ENCODE data around the gene PPIL6. TPM values are rescaled to one million over a fixed set of nuclear protein-coding genes. Genes with fewer than 3 reads are reported as not detected.

PPIL6 gene
- total RNA-seq, 4 donors from 2014 or later, result 2.2 to 9.2 (median 5.5) TPM

- DNase-seq (ENCODE audit: extremely low spot score), result no peak
These were observed 19.2 kb downstream of the PPIL6 start for GRCh38 chr6:109421184-109421583.

GRCh38 chr6:109420751-109421150 is 19.7 kb downstream of the PPIL6 start:
- no peak for TF ChIP-seq CTCF (IDR thresholded peaks at IDR 0.05)
- TF ChIP-seq POLR2A (IDR thresholded peaks at IDR 0.05; ENCODE audit: low read depth), result no peak
- no peak for TF ChIP-seq POLR2AphosphoS5 (IDR thresholded peaks at IDR 0.05)
- TF ChIP-seq EP300 (IDR thresholded peaks at IDR 0.05), result no peak
- Histone ChIP-seq H3K27me3 (no peaks in the 10 kb centered on the region), H3K4me1 (no peaks in the 10 kb centered on the region), H3K4me3 (no peak overlapping the region), H3K27ac (replicated peaks in 1 of 4) (no peak overlapping the region), H3K36me3 (peaks cover 0 to 1% (median 0%) of the 10 kb centered on the region in 4 donors), H3K9me3 (no peaks in the 10 kb centered on the region)
- DNase-seq (ENCODE audit: extremely low spot score), result no peak
- intact Hi-C loops (cut with DNase I), result no loop called here
- WGBS, result 52% methylated on average over 1 of the region's 1 CpG

More at GRCh38 chr6:109421184-109421583, 19.2 kb downstream of the PPIL6 start:
- intact Hi-C loops (cut with DNase I), result no loop called here
- Histone ChIP-seq H3K4me1 (no peaks in the 10 kb centered on the region), H3K4me3 (no peak overlapping the region), H3K27ac (replicated peaks in 1 of 4) (no peak overlapping the region), H3K27me3 (no peaks in the 10 kb centered on the region), H3K36me3 (no peaks in the 10 kb centered on the region), H3K9me3 (no peaks in the 10 kb centered on the region)
- TF ChIP-seq POLR2A (IDR thresholded peaks at IDR 0.05; ENCODE audit: low read depth) (no peak), CTCF (IDR thresholded peaks at IDR 0.05) (no peak), EP300 (IDR thresholded peaks at IDR 0.05) (no peak), POLR2AphosphoS5 (IDR thresholded peaks at IDR 0.05) (no peak)
- whole genome bisulfite sequencing, result 96% methylated on average over 1 of the region's 1 CpG

- Histone ChIP-seq H3K27ac (replicated peaks in 1 of 4) (no peak overlapping the region), H3K4me3 (no peak overlapping the region), H3K36me3 (peaks cover 0 to 3% (median 0%) of the 10 kb centered on the region in 4 donors), H3K4me1 (no peaks in the 10 kb centered on the region), H3K9me3 (no peaks in the 10 kb centered on the region), H3K27me3 (no peaks in the 10 kb centered on the region)
- no peak for DNase-seq (ENCODE audit: extremely low spot score)
- WGBS, result 98% methylated on average over 4 of the region's 4 CpGs
- intact Hi-C loops (cut with DNase I), result no loop called here
- TF ChIP-seq EP300 (IDR thresholded peaks at IDR 0.05) (no peak), POLR2AphosphoS5 (IDR thresholded peaks at IDR 0.05) (no peak), CTCF (IDR thresholded peaks at IDR 0.05) (no peak), POLR2A (IDR thresholded peaks at IDR 0.05; ENCODE audit: low read depth) (no peak)
These were observed 22.8 kb downstream of the PPIL6 start for GRCh38 chr6:109417646-109418045.

GRCh38 chr6:109411034-109411433 is 29.4 kb downstream of the PPIL6 start:
- TF ChIP-seq EP300 (IDR thresholded peaks at IDR 0.05) (no peak), CTCF (IDR thresholded peaks at IDR 0.05) (no peak), POLR2AphosphoS5 (IDR thresholded peaks at IDR 0.05) (no peak), POLR2A (IDR thresholded peaks at IDR 0.05; ENCODE audit: low read depth) (no peak)
- no peak for DNase-seq (ENCODE audit: extremely low spot score)
- Histone ChIP-seq H3K4me1 (no peaks in the 10 kb centered on the region), H3K4me3 (no peak overlapping the region), H3K27ac (replicated peaks in 1 of 4) (no peak overlapping the region), H3K36me3 (peaks cover 0 to 3% (median 0%) of the 10 kb centered on the region in 4 donors), H3K9me3 (no peaks in the 10 kb centered on the region), H3K27me3 (no peaks in the 10 kb centered on the region)
- WGBS, result 100% methylated on average over 2 of the region's 2 CpGs
- intact Hi-C loops (cut with DNase I), result no loop called here

- 84% methylated on average over 4 of the region's 4 CpGs for WGBS
- H3K36me3 ChIP-seq, result no peaks in the 10 kb centered on the region
- H3K27me3 ChIP-seq, result no peaks in the 10 kb centered on the region
- no peak for DNase-seq (ENCODE audit: extremely low spot score)
- no peaks in the 10 kb centered on the region for H3K9me3 ChIP-seq
- intact Hi-C loops (cut with DNase I), result no loop called here
- no peak overlapping the region for H3K27ac ChIP-seq (replicated peaks in 1 of 4)
- no peak overlapping the region for H3K4me3 ChIP-seq
- no peaks in the 10 kb centered on the region for H3K4me1 ChIP-seq
- no peak for TF ChIP-seq CTCF (IDR thresholded peaks at IDR 0.05)
- TF ChIP-seq EP300 (IDR thresholded peaks at IDR 0.05), result no peak
These were observed 34.2 kb downstream of the PPIL6 start for GRCh38 chr6:109406196-109406595.

Data from esophagus muscularis mucosa (tissue), 4 donors.